ENCODE measurements around the gene SLC39A11.
"Not testable (repeated sequence)": the region's sequence is repeated elsewhere in the genome, so short reads cannot be mapped to it uniquely, and the experiment has no call there.

Gene SLC39A11

GRCh38 chr17:73105431-73105830 is 12.9 kb upstream of the SLC39A11 start:
- no peak for DNase-seq

- no peak for DNase-seq
These were observed 12.0 kb upstream of the SLC39A11 start for GRCh38 chr17:73104450-73104849.

GRCh38 chr17:73103641-73104335 is 11.3 kb upstream of the SLC39A11 start:
- DNase-seq = no peak

- DNase-seq = no peak
These were observed 8.5 kb upstream of the SLC39A11 start for GRCh38 chr17:73101031-73101430.

GRCh38 chr17:73100363-73100762 is 7.9 kb upstream of the SLC39A11 start:
- DNase-seq = no peak

- no peak for DNase-seq
These were observed 7.0 kb upstream of the SLC39A11 start for GRCh38 chr17:73099511-73099910.

GRCh38 chr17:73098919-73099318 is 6.4 kb upstream of the SLC39A11 start:
- DNase-seq = no peak

GRCh38 chr17:73097973-73098765 is 5.7 kb upstream of the SLC39A11 start:
- not testable (repeated sequence) for DNase-seq

GRCh38 chr17:73096866-73097265 is 4.4 kb upstream of the SLC39A11 start:
- DNase-seq = no peak

GRCh38 chr17:73096211-73096610 is 3.7 kb upstream of the SLC39A11 start:
- DNase-seq = no peak

- no peak for DNase-seq
These were observed 798 bp upstream of the SLC39A11 start for GRCh38 chr17:73093286-73093685.

- DNase-seq = peak in 1 of 2 experiments; percentile 50
These were observed 542 bp downstream of the SLC39A11 start for GRCh38 chr17:73091770-73092522.

- no peak for DNase-seq
These were observed 1.1 kb downstream of the SLC39A11 start for GRCh38 chr17:73091410-73091769.

- DNase-seq = no peak
These were observed 1.9 kb downstream of the SLC39A11 start for GRCh38 chr17:73090396-73091202.

- DNase-seq = no peak
These were observed 2.9 kb downstream of the SLC39A11 start for GRCh38 chr17:73089322-73090317.

- no peak for DNase-seq
These were observed 3.9 kb downstream of the SLC39A11 start for GRCh38 chr17:73088561-73088960.

- DNase-seq = no peak
These were observed 9.1 kb downstream of the SLC39A11 start for GRCh38 chr17:73083432-73083831.

- DNase-seq = no peak
These were observed 17.9 kb downstream of the SLC39A11 start for GRCh38 chr17:73074566-73074965.

- DNase-seq = no peak
These were observed 20.1 kb downstream of the SLC39A11 start for GRCh38 chr17:73072219-73072962.

GRCh38 chr17:73071066-73071999 is 21.2 kb downstream of the SLC39A11 start:
- DNase-seq = no peak
